Erythroblast (primary cell): Measurements from ENCODE around the gene GPR18.
"Not testable (repeated sequence)": the region's sequence is repeated elsewhere in the genome, so short reads cannot be mapped to it uniquely, and the experiment has no call there.

Experiments used
- GATA1 ChIP-seq: IDR thresholded peaks from 2 replicates; pipeline ENCODE4 v1.6.1; 2011; ENCODE audit warnings: low read depth, mild to moderate bottlenecking, control low read depth, low read length, moderate library complexity
- POLR2A ChIP-seq: IDR thresholded peaks from 2 replicates; pipeline ENCODE4 v1.6.1; 2011; ENCODE audit warnings: mild to moderate bottlenecking, low read length

DNA sequence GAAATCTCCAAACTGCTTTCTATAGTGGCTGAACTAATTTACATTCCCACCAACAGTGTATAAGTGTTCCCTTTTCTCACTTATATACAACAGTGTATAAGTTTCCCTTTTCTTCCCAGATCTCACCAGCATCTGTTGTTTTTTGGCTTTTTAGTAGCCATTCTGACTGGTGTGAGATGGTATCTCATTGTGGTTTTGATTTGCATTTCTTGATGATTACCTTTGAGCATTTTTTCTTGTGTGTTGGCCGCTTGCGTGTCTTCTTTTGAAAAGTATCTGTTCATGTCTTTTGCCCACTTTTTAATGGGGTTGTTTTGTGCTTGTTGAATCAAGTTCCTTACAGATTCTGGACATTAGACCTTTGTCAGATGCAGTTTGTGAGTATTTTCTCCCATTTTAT, 8.6 kb downstream of the GPR18 start:
- not testable (repeated sequence) for TF ChIP-seq POLR2A, GATA1
